Peyer's patch (tissue), 4 donors: ENCODE results near the gene TYROBP. TPM values are rescaled to one million over a fixed set of nuclear protein-coding genes. Genes with fewer than 3 reads are reported as not detected.

Experiments used
- DNase-seq, 3 donors: peaks; one replicate each; pipeline ENCODE4 v3.0.0-alpha.2; 2017 to 2019
- H3K27ac ChIP-seq, 4 donors: fragments of 200-600 bp; sonication (generic); one replicate each; pipeline ENCODE4 v1.5.1; 2016 to 2019
- H3K27me3 ChIP-seq, 2 donors: fragments of 200-600 bp; sonication (generic); one replicate each; pipeline ENCODE4 v1.5.1; 2019
- H3K36me3 ChIP-seq, 3 donors: fragments of 200-600 bp; sonication (generic); one replicate each; pipeline ENCODE4 v1.5.1; 2016 to 2019
- H3K4me1 ChIP-seq, 4 donors: fragments of 200-600 bp; sonication (generic); one replicate each; pipeline ENCODE4 v1.5.1; 2016 to 2019
- H3K4me3 ChIP-seq, 4 donors: fragments of 200-600 bp; sonication (generic); 1 replicate in 3 of 4; 2 replicates in 1 of 4; pipeline ENCODE4 v1.5.1; 2016 to 2019; ENCODE audit warnings: mild to moderate bottlenecking in 1 of 4
- H3K9me3 ChIP-seq, 4 donors: fragments of 200-600 bp; sonication (generic); one replicate each; pipeline ENCODE4 v1.5.1; 2016 to 2019; ENCODE audit warnings: mild to moderate bottlenecking in 1 of 4
- CTCF ChIP-seq, 6 experiments: fragments of 450-650 bp in 4 of 6; fragments of 200-600 bp in 2 of 6; sonication (generic) in 1 of 6; IDR thresholded peaks; one replicate each; pipeline ENCODE4 v1.5.1; 2017 to 2019; ENCODE audit warnings: antibody characterized with exemption in 6 of 6, mild to moderate bottlenecking in 3 of 6, moderate library complexity in 1 of 6
- POLR2A ChIP-seq, 2 donors: fragments of 450-650 bp; IDR thresholded peaks; one replicate each; pipeline ENCODE4 v1.5.1; 2017; ENCODE audit warnings: antibody characterized with exemption in 2 of 2, mild to moderate bottlenecking in 2 of 2, moderate library complexity in 2 of 2
- total RNA-seq, 4 donors: library from RNA; depleted of rRNA; stranded (reverse); fragments of >200 nt; gene quantifications; one replicate each; pipeline ENCODE4 v1.1.0, GENCODE V29; 2016

Gene TYROBP
- total RNA-seq, 4 donors from 2014 or later, result 4.2 to 56.1 (median 20.2) TPM

- no peak overlapping the region for H3K27ac ChIP-seq
- DNase-seq, result peak; percentile 56 to 91 (median 88)
- TF ChIP-seq POLR2A (IDR thresholded peaks at IDR 0.05) (no peak), CTCF (IDR thresholded peaks at IDR 0.05) (no peak)
- H3K4me3 ChIP-seq, result no peak overlapping the region
- no peaks in the 10 kb centered on the region for H3K27me3 ChIP-seq
- H3K9me3 ChIP-seq, result no peaks in the 10 kb centered on the region
- H3K4me1 ChIP-seq, result no peaks in the 10 kb centered on the region
- no peaks in the 10 kb centered on the region for H3K36me3 ChIP-seq
Observed at GRCh38 chr19:35879770-35880317, 28.3 kb downstream of the TYROBP start.

GRCh38 chr19:35879068-35879467 lies 29.0 kb downstream of the TYROBP start:
- H3K4me1 ChIP-seq, result no peaks in the 10 kb centered on the region
- TF ChIP-seq CTCF (IDR thresholded peaks at IDR 0.05) (no peak), POLR2A (IDR thresholded peaks at IDR 0.05) (no peak)
- DNase-seq, result no peak
- no peak overlapping the region for H3K27ac ChIP-seq
- no peak overlapping the region for H3K4me3 ChIP-seq
- H3K36me3 ChIP-seq, result no peaks in the 10 kb centered on the region
- H3K27me3 ChIP-seq, result no peaks in the 10 kb centered on the region
- H3K9me3 ChIP-seq, result no peaks in the 10 kb centered on the region

DNA sequence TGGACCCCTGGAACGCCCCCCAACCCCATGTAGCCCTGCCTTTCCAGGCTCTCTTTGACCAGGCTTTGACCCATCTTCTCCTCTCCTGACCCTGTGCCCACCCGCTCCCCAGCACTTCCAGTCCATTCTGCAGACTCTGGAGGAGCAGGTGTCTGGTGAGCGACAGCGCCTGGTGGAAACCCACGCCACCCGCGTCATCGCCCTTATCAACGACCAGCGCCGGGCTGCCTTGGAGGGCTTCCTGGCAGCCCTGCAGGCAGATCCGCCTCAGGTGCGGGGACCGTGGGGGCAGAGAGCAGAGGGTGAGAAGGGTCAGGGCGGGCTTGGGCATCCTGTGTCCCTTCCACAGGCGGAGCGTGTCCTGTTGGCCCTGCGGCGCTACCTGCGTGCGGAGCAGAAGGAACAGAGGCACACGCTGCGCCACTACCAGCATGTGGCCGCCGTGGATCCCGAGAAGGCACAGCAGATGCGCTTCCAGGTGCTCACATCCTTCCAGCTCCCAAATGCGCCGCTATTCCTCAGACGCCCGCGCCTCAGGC lies 33.6 kb downstream of the TYROBP start:
- TF ChIP-seq POLR2A (IDR thresholded peaks at IDR 0.05) (no peak), CTCF (IDR thresholded peaks at IDR 0.05) (no peak)
- peaks cover 0 to 6% (median 5%) of the 10 kb centered on the region in 4 donors for H3K4me1 ChIP-seq
- no peaks in the 10 kb centered on the region for H3K27me3 ChIP-seq
- no peaks in the 10 kb centered on the region for H3K36me3 ChIP-seq
- H3K9me3 ChIP-seq, result no peaks in the 10 kb centered on the region
- no peak overlapping the region for H3K27ac ChIP-seq
- H3K4me3 ChIP-seq, result no peak overlapping the region
- no peak for DNase-seq

GRCh38 chr19:35872180-35872579 lies 35.9 kb downstream of the TYROBP start:
- Histone ChIP-seq H3K27ac (no peak overlapping the region), H3K4me1 (peaks cover 0 to 20% (median 18%) of the 10 kb centered on the region in 4 donors), H3K9me3 (no peaks in the 10 kb centered on the region), H3K36me3 (no peaks in the 10 kb centered on the region), H3K4me3 (no peak overlapping the region), H3K27me3 (no peaks in the 10 kb centered on the region)
- DNase-seq, result no peak
- TF ChIP-seq POLR2A (IDR thresholded peaks at IDR 0.05) (no peak), CTCF (IDR thresholded peaks at IDR 0.05) (no peak)

- no peak overlapping the region for H3K4me3 ChIP-seq
- peaks cover 0 to 20% (median 18%) of the 10 kb centered on the region in 4 donors for H3K4me1 ChIP-seq
- H3K27ac ChIP-seq, result no peak overlapping the region
- H3K27me3 ChIP-seq, result no peaks in the 10 kb centered on the region
- no peak for DNase-seq
- TF ChIP-seq CTCF (IDR thresholded peaks at IDR 0.05) (no peak), POLR2A (IDR thresholded peaks at IDR 0.05) (no peak)
- H3K36me3 ChIP-seq, result no peaks in the 10 kb centered on the region
- H3K9me3 ChIP-seq, result no peaks in the 10 kb centered on the region
Observed at GRCh38 chr19:35871611-35872010, 36.5 kb downstream of the TYROBP start.
